GM19240 (cell line): Measurements from ENCODE around the gene COL5A1.
"Not testable (repeated sequence)": the region's sequence is repeated elsewhere in the genome, so short reads cannot be mapped to it uniquely, and the experiment has no call there.

Experiments
- DNase-seq: peaks from one replicate; pipeline ENCODE4 v3.0.0; 2011; ENCODE audit warnings: low spot score; ENCODE audit not compliant: insufficient read length

Gene COL5A1

DNA sequence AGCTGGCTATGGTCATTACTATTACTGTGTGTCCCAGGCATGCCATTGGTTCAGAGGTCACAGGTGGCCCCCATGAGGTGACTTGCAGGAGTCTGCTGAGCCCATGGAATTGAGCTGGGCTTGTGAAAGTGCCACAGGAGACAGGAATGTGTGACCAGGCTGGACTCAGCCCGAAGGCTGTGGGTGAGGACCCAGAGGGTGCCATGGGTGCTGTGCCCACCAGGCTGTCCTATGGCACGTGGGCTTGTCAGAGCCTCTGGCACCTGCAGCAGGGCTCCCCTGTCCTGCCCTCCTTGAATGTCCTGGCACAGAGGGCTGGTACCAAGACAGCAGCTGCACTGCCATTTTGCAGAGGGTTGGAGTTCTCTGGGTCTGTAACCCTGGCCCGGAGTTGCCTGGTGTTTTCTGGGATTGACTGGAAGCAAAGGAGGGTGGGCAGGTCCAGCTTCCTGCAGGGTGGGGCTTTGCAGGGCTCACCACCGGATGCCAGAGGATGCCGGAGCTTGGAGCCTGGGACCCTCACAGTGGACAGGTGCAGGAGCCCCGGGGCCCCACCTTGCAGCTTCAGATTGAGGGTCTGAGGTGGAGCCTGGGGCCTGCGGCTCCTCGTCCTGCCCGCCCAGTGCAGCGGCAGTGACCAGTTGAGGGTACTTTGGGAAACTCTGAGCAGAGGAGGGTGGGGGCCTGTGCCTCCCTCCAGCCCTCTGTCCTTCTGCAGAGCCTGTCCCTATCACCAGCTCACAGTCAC, 14.2 kb downstream of the COL5A1 start:
- no peak for DNase-seq

DNA sequence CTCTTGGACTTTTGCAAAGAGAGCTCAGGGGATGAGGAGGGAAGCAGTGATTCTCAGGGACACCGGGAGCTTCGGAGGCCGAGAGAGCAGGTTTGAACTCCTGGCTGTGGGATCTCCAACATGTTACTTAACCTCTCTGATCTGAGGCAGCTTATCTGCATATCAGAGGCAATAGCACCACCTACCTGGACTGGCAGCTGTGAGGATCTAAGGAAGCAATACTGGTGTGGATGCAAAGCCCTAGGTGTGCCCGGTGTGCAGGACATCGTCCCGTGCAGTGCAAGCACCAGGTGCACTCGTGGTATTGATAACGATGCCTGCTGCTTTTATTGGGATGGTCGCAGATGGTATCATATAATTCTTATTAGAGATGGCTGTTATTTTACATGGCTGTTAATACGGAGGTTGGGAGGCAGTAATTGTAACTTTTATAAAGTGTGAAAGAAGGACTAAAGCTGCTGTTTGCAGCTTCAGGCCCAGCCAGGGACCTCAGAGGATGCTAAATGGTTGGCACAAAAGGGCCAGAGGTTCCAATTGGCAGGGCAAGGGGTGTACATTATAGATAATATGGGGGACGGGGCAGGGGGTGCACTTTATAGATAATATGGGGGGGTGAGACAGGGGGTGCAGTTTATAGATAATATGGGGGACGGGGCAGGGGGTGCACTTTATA, 14.9 kb downstream of the COL5A1 start:
- no peak for DNase-seq

DNA sequence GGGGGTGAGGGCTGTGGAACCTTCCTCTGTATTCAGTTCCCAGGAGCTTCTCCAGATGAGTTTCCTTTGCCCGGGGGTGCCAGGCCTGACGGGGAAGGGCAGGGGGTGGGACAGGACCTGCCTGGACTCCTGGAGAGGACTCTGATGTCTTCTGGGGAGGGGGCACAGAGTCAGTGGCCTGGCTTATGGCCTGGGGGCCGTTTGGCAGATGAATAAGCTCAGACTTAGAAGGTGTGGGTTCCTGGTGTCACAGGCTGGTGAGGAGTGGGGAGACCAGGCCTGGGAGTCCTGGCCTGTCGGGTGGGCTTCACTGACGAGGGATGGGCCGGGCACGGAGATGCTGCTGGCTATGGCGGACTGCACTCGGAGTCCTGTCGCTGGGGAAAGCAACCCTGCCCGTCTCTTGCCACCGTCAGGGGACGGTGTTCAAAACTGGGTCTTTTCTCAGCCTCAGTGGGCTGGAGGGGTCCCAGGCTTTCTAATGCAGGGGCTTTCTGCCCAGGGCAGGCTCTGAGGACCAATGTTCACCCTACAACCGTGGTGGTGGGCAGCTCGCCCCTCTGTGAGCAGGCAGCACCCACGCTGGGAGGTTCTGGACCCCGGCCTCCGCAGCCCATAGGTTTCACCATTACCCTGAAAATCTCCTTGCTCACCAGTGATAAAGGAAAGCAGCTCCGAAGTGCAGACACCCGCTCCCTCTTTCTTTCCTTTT, 16.2 kb downstream of the COL5A1 start:
- DNase-seq: no peak

DNA sequence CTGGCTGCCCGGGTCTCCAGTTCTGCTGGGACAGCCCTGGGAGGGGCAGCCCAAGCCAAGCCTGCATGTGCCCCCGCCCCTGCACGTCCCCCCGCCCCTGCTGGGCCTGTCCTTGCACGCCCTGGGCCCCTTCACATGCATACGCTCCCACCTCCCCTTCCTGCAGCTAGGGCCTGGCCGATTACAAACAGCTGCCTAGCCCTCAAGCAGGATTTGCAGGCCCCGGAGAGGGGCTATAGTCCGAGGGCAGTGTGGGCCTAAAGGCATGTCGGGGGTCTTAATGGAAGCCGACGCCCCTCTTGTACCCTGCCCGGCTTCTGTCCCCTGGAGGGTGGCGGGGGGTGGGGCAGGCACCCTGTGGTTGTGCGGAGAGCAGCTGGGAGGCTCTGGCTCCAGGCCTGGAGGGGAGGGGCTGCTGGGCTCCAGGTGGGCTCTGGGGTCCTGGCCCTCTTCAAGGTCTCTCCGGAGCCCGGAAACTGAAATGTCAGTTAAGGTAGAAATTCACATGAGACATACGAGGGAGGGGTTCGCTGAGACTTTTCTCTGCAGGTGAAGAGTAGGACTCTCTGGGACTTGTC, 16.9 kb downstream of the COL5A1 start:
- DNase-seq: no peak

DNA sequence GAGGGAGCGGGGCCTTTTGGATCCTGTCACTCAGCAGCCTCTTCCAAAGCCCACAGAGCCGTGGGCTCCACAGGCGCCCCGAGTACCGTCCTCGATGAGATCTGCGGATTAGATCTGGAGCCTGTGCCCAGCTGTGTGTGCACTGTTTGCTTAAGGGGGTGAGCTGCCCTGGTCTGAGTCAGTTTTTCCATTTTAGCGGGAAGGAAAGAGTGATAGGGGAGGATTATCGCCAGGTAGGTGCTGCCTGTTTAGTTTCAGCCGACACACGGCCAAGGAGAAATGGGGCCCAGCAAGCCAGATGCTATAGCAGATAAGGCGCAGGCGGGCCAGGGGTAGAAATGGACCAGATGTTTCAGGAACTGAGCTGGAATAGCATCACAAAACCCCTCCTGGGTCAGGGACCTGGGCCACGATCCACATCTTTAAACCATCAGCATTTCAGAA, 18.1 kb downstream of the COL5A1 start:
- DNase-seq: no peak

DNA sequence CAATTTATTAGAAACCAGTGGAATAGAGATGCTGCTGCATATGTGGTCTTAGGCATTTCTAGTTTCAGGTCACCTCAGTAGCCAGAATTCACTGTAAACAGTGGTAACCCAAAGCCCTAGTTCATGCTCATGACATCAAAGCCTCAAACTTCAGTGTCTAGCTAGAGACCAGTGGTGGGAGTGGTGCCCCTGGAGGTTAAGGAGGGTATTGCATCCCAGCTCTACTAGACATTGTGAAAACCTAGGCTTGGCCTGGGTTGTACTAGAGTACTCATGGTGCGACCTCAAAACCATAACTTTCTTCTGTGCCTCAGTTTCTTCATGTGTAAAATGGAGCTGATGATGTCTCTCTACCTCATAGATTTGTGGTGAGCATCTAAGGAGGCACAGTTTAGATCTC, 18.8 kb downstream of the COL5A1 start:
- no peak for DNase-seq

DNA sequence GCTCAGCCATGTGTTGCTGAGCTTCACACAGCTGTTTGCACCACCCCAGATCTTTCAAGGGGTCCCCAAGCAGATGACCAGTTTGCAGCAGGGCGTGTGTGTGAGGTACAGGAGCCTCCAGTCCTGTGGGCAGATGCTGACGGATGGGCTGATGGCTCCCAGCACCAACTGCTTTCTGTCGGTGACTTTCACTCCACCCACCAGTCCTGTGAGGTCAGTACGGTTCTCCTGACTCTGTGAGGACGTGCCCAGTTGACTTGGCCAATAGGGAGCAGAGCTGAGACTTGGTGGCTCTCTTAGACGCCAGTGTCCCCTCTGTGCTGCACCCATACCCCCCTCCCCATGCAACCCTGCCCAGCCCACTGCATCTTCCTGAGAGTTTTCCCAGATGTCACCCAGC, 19.7 kb downstream of the COL5A1 start:
- DNase-seq: no peak

DNA sequence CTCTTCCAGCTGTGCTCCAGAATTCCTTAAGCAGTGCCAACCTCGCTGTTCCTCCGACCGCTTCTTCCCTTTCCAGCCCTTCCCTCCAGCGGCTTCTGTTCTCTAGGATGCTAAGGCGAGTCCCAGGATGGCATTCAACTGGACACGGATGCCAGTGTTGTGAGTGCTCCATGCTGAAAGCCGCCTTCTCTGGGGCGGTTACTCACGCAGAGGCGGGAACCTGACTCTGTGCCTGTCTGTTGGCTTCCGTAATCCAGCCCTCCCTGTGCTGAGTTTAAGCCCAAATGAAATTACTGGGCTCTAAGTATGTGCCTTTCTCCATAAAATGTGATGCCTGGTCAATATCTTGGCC, 20.2 kb downstream of the COL5A1 start:
- no peak for DNase-seq

DNA sequence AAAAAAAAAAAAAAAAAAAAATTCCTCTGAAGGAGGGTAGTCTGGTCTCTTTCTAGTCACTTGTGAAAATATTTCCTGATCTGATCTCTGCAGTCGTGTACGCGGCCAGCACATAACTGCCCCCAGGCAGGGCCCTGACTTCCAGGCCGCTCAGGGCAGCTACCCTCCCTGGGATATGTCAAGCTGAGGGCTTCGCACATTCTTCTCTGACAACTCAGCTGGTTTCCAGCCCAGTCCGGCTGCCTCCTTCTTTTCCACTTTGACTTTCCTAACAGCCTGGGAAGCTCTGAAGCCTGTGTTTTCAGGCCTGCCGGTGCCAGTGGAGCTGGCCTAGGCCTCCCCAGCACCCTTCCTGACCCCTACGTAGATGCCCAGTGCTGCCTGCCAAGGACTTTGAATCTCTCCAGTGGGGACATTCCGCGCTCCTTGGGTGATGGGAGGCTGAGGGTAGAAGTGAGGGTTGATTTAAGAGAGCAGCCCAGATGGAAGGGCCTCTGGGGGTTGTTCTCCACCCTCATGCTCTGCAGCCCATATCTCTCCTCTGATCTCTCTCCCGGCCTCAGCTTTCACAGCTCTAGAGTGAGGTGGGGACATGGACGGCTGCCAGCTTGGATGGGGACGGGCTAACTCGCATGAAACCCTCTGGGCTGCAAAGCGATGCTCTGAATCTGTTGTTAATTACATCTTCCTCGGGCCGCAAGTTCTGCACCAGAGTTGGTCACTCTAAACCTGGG, 20.7 kb downstream of the COL5A1 start:
- DNase-seq: no peak

DNA sequence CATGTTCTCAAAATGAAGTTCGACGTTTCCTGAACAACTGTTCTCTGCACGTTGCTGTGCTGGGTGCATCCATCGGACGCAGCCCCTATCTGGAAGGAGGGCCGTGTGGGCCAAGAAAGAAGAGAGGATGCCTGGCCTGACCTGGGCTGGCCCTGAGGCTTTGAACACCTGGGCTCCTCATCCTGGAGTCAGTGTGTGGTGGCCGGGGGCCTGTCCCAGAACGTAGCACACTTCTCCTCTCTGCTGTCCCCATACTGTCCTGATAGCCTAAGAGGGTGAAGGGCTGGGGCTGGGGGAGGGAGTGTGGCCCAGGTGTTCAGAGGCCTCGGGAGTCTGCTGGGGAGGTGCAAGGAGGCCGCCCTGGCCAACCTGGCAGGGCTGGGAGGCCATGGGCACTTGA, 21.5 kb downstream of the COL5A1 start:
- DNase-seq: no peak

DNA sequence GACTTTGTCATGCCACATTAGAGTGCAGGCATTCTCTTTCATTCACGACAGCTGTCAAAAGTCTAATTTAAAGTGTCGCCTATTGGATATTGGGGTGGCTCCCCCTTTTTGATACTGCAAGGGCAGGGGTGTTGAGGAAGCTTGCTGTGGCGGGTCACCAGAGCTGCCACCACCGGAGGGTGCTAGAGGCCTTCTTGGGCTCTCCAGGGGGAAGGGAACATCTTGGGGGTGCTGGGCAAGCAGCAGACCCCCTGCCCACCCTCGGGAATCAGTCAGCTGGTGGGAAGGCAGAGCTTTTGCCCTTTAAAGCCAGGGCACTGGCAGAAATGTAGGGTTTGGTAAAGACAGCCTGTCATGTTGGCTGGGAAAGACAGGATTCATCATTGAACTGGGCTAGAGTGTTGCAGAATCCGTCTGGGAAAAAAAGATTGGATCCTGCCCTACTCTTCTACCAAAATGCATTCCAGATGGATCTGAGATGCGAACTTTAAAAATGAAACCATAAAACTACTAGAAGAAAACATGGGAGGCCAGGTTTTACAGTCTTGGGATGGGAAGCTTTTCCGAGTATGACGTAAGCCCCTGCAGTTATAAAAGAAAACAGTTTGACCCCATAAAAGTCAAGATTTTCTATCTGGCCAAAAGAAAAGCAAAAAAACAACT, 22.3 kb downstream of the COL5A1 start:
- no peak for DNase-seq

DNA sequence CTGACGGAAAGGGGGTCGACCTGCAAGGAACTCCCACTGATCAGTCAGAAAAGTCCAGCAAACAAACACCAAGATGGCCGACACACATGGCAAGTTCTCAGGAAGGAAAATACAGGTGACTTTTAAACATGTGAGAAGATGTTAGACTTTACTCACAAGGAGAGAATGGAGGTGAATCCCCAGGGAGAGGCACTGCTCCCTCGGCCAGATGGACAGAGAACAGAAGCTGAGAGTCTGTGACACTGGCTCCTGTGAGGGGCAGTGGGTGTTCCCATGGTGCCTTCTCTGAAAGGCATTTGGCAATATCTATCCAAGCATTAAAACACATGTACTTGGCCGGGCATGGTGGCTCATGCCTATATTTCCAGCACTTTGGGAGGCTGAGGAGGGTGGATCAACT, 22.8 kb downstream of the COL5A1 start:
- no peak for DNase-seq

DNA sequence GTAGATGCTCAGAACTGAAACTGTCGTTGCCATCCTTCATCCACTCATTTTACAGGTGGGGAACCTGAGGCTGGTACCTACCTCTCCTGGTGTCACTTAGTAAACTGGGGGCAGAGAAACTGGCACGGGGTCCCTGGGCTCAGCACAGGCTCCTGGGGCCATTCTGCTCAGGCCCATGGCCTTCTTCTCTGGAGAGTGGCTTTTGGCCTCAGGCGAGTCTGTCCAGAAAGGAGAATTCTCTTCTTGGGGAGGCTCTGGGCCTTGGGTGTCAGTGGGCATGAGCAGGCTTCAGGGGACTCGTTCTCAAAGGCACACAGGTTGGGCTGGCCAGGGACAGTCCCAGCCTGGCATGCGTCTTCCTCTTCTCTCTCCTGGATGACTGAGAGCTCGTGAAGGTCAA, 24.6 kb downstream of the COL5A1 start:
- no peak for DNase-seq

DNA sequence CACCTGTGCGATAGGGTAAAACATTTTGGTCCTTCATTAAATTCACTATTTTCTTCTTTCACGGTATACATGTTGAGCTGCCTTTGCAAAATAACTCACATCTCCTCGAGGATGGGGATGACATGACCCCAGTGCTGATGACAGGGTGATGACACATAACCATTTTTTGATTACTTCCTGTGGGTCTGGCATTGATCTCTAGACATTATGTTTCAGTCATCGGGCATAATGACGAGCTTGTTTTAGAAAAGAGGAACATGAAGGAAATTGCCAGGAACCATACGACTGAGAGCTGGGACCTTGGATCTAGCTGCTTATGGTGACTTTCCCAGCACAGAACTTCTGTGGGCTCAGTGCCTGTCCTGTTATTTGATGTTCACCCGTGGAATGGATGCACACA, 25.2 kb downstream of the COL5A1 start:
- no peak for DNase-seq

DNA sequence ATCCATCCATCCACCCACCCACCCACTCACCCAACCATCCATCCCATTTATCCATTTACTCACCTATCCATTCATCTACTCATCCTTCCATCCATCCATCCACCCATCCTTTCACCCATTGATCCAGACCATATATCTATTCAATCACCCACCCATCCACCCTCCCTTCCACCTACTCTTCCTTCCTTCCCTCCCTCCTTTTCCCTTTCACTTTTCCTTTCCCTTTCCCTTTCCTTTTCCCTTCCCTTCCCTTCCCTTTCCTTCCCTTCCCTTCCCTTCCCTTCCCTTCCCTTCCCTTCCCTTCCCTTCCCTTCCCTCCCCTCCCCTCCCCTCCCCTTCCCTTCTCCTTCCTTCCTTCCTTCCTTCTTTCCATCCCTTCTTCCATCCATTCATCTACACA, 27.4 kb downstream of the COL5A1 start:
- DNase-seq: not testable (repeated sequence)

DNA sequence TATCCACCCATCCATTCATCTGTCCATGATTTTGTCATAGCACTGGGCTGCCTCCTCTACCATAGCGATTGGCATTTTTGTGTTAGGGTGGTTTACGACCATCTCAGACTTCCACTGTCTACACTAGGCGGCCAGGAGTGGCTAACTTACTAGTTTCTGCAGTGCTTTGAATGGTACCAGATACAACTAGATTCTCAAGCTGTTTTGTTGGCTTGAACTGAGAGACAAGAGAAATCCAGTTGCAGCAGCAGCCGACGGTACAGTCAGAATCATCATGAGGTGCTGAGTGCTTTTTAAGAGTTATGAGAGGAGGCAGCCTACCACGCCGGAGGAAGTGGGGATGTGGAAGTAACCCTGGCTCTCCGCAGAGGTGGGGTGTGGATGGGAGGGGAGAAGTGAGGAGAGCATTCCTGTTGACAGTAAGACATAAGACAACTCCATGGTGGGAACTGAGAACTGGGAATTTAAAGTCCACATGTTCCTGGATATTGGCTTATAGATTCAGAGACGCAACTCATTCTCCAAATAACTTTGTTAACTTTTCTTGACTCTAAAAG, 27.9 kb downstream of the COL5A1 start:
- DNase-seq: no peak

DNA sequence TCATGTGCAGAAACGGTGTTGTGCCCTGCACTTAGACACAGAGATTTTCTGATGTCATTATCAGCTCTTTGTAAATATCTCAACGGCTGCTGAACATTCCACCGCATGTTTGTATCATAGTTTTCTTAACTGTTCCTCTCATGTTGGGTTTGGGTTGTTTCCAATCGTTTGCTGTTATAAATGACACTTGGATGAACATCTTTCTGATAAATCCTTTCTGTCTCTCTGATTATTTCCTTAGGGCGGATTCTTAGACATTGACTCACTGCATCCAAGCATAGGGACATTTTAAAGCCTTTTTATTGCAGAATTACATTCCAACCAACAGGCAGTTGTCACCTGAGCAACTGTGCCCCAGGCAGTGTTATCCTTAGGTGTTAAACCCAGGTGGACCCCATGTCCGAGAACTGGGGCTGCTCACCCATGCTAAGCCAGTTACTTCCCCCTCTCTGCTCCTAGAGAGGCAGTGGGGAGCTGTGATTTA, 28.5 kb downstream of the COL5A1 start:
- DNase-seq: no peak

DNA sequence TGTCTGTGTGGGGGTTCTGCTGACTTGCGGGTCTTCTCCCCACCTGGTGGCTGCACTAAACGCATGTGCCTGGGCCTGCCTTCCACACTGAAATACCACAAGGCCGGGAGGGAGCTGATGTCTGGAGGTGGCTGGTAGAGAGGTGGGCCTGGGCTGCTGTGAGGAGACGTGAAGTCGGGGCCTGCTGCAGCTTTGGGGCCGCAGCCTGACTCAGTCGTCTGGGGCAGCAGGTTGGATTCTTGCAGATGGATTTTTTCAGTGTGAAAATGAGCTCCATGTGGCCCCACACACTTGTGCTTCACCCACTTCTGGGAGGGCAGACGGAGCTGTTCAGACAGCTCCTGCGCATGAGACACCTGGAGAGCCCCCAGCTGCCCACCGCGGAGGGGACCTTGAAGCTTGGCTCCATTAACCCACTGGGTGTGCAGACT, 29.3 kb downstream of the COL5A1 start:
- DNase-seq: no peak

DNA sequence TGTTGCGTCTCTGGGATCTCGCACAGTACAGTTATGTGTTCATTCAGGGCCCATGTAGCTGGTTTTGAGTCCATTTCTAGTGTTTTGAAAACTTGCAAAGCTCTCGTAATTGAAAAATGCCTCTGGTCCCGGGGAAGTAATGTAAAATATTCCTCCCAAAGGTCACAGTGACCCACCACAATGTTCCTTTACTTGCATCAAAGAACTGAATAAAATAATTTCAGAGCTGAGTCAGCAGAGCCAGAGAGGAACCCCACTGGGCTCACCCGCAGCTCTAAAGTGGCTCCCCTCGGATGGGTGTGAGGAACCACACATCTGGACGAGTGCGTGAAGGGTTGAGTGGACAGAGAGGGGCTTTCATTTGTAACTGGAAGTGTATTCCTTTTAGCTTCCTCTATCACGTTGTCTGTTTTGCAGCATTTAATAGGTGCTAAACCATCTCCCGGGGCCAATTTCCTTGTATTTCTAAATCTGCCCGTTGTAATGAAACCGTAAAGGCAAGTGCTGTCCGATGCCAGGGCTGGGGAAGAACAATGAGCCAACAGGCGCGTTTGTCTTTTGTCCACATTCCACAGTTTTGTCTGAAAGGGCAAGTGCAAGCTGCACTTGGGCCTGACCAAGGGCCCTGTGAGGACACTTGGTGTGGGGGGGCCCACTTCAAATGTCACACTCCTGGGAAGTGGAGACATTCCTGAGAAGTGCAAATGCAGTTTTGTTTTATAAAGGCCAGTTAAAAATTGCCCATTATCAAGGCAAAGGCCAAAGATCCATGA, 29.9 kb downstream of the COL5A1 start:
- no peak for DNase-seq

DNA sequence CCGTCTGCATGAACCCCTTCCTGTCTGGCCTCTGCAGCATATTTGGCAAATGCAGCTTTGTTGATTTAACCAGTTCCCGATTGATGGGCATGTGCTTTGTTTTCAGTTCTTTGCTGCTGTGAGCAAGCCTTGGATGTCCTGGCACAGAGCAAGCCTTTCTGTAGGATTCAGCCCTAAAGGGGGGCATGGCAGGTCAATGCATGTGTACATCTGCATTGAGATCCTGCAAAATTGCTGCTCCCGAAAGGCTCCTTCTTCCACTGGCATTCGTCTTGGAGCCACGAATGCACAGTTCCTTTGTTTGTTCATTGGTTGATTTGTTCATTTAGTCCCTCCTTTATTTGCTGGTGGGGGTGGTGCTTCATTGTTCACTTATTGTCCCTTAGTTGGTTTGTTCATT, 34.8 kb downstream of the COL5A1 start:
- DNase-seq: no peak
